Fibroblast of skin of right quadriceps (primary cell): Measurements from ENCODE around the gene HIGD2B.
"Not testable (repeated sequence)": the region's sequence is repeated elsewhere in the genome, so short reads cannot be mapped to it uniquely, and the experiment has no call there.

Experiments
- DNase-seq: peaks from one replicate; pipeline ENCODE4 v3.0.0-alpha.2; 2013

Gene HIGD2B, protein sequence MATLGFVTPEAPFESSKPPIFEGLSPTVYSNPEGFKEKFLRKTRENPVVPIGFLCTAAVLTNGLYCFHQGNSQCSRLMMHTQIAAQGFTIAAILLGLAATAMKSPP

GRCh38 chr15:72685925-72686794 lies at the start of gene HIGD2B, which contains the start of gene BBS4:
TSS of gene HIGD2B (minus strand) at chr15:72686182. CDS start at chr15:72676374, 9,808 bp downstream.
TSS of gene BBS4 (plus strand) at chr15:72686207. CDS start at chr15:72686228, 21 bp downstream.
- DNase-seq: peak; percentile 86

GRCh38 chr15:72735111-72735510 lies 49.1 kb upstream of the HIGD2B start:
- DNase-seq: no peak

- DNase-seq: no peak
Observed at GRCh38 chr15:72733941-72734738, 48.2 kb upstream of the HIGD2B start.

DNA sequence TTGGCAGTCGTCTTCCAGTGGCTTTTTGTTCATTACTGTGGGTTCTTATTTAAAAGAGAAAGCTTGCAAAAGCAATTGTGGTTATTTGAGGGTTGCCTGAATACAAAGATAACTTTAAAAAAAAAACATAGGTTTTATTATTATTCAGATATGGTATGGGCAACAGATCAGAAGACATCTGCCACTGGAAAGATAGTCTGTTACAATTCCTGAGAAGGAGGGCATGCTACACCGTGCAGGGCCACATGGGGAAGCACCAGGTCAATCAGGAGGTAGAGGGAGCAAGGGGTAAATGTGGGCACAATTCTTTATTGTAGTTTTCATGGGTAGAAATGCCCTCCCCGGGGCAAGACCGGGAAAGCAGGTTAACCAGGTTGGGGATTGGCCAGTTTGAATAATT lies 46.5 kb upstream of the HIGD2B start:
- DNase-seq: no peak

GRCh38 chr15:72732086-72732485 lies 46.1 kb upstream of the HIGD2B start:
- no peak for DNase-seq

DNA sequence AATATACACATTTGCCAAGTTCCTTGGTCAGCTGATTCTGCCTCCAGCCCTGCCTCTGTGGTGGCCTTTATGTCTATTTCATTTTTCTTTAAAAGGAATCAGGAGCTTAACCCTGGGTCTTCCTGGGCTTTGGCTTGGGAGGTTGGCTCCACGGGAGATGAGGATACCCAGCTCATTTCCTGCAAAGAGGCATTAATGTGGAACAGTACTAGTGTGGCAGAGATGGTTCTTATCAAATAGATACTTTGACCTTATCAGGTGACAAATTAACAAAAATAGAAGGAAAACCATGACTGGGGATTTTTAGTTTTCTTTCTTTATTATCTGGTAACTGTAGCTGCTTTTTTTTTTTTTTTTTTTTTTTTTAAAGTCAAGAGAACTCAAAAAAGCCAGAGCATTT lies 42.8 kb upstream of the HIGD2B start:
- DNase-seq: no peak

GRCh38 chr15:72728249-72728648 lies 42.3 kb upstream of the HIGD2B start:
- not testable (repeated sequence) for DNase-seq

- DNase-seq: no peak
Observed at GRCh38 chr15:72727154-72727553, 41.2 kb upstream of the HIGD2B start.

DNA sequence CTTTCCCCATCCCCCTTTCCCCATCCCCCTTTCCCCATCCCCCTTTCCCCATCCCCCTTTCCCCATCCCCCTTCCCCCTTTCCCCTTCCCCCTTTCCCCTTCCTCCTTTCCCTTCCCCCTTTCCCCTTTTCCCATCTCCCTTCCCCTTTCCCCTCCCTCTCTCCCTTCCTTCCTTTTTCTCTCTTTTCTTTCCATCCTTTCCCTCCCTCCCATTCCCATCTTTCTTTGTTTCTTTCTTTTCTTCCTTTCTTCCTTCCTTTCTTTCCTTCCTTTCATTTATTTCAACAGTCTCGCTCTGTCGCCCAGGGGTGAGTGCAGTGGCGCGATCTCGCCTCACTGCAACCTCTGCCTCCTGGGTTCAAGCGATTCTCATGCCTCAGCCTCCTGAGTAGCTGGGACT lies 39.9 kb upstream of the HIGD2B start:
- DNase-seq: not testable (repeated sequence)

DNA sequence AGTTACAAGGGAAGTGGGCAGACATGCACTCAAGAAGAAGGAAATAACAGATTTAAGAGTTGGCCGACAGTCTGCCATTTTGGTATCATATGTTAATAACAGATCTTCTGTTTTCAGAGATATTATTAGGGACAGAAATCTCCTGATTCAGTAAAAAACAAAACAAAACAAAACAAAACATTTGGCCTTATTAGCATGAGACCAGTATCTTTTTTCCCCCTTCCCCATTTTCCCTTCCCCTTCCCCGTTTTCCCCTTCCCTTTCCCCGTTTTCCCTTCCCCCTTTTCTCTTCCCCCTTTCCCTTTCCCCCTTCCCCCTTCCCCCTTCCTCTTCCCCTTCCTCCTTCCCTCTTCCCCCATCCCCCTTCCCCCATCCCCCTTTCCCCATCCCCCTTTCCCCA lies 39.5 kb upstream of the HIGD2B start:
- no peak for DNase-seq

DNA sequence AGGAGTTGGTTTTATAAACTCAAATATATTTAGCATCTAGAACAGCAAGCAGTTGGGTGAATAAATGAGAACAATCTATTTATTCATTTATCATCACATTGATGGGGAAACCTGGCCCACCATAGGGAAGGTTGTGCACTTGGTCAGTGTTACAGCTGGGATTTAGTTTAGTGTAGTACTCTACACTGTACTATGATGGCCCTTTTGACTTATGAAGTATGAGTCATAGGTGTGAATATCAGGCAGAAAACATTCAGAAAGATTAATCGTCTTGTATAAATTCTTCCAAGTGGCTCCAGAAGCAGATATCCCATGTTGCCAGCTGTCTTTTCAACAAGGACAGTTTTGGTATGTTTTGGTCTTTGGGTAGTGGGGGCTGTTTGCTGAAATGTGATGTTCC lies 38.0 kb upstream of the HIGD2B start:
- DNase-seq: no peak

GRCh38 chr15:72722071-72722696 lies 36.2 kb upstream of the HIGD2B start:
- peak; percentile 63 for DNase-seq

- DNase-seq: not testable (repeated sequence)
Observed at GRCh38 chr15:72708551-72709303, 22.7 kb upstream of the HIGD2B start.

GRCh38 chr15:72706266-72706665 lies 20.3 kb upstream of the HIGD2B start:
- DNase-seq: peak; percentile 51

DNA sequence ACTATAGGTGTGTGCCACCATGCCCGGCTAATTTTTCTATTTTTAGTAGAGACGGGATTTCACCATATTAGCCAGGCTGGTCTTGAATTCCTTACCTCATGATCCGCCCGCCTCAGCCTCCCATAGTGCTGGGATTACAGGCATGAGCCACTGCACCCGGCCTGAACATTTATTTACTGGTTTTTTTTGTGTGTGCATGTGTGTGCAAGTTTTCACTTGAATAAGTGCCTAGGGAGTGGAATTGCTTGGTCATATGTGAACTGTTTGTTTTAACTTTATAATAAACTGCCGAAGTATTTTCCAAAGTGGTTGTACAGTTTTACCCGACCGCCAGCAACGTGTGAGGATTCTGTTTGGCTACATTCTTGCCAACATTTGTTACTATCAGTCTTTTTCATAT lies 14.1 kb upstream of the HIGD2B start:
- no peak for DNase-seq

GRCh38 chr15:72698938-72699337 lies 13.0 kb upstream of the HIGD2B start:
- no peak for DNase-seq

DNA sequence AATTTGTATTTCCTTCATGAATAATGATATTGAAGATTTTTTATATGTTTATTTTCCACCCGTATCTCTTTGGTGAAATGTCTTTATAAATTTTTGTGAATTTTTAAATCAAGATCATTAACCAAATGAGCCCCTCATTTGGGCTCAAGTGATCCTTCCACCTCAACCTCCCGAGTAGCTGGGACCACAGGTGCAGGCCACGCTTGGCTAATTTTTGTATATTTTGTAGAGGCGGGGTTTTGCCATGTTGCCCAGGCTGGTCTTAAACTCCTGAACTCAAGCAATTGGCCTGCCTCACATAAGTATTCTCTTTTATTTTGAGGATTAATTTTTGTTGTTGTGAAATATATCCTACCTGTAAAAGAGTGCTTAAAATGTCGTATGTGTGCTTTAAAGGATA lies 5.0 kb upstream of the HIGD2B start:
- no peak for DNase-seq

GRCh38 chr15:72688697-72689096 lies 2.7 kb upstream of the HIGD2B start:
- DNase-seq: no peak

- DNase-seq: no peak
Observed at GRCh38 chr15:72685301-72685924, 569 bp downstream of the HIGD2B start.

GRCh38 chr15:72682772-72683171 lies 3.2 kb downstream of the HIGD2B start:
- no peak for DNase-seq

GRCh38 chr15:72680931-72681330 lies 5.1 kb downstream of the HIGD2B start:
- DNase-seq: no peak

- DNase-seq: no peak
Observed at GRCh38 chr15:72676838-72677237, 9.1 kb downstream of the HIGD2B start.
